K562 (cell line): Measurements from ENCODE around the gene SPTAN1. TPM values are rescaled to one million over a fixed set of nuclear protein-coding genes. Genes with fewer than 3 reads are reported as not detected.

Experiments
- ATAC-seq: fragments of 200-7000 bp; cut with Tn5 transposase; 3 replicates; pipeline ENCODE4 v1.9.1; 2020; ENCODE audit warnings: moderate library complexity
- BruUV-seq: library from RNA; stranded (reverse); fragments of 400-500 nt; replicated peaks from 2 replicates; lab custom pipeline; 2021; lab: Mats Ljungman, UMichigan
- CTCF ChIA-PET: fragments of 300-600 bp; formaldehyde crosslinking; extraction: SDS; loops from one replicate; lab custom pipeline; 2021; ENCODE audit warnings: low intra/inter-chr PET ratio; lab: Yijun Ruan, JAX
- POLR2A ChIA-PET: fragments of 300-600, 350-650 bp; sonication (Branson Sonifier 250); formaldehyde crosslinking; extraction: SDS; loops from one replicate; lab custom pipeline; 2021; ENCODE audit warnings: antibody characterized with exemption, inconsistent platforms; lab: Yijun Ruan, JAX
- DNase-seq, 4 experiments: peaks; one replicate each; pipeline versions ENCODE4 v3.0.0 to v3.0.0-alpha.2; 2011 to 2018; ENCODE audit warnings: low spot score in 3 of 4, mixed read lengths in 3 of 4; ENCODE audit errors: extremely low read depth in 1 of 4
- FAIRE-seq: peaks from 2 replicates; lab custom pipeline; 2011; peaks lifted over from hg19 to GRCh38; lab: Jason Lieb, UNC
- H2AFZ ChIP-seq: 2 replicates; pipeline ENCODE4 v1.6.0; 2011; ENCODE audit warnings: low read depth, low read length, control low read depth, inconsistent platforms
- H3K27ac ChIP-seq: fragments of 200-600 bp; 3 replicates; pipeline ENCODE4 v1.8.0; 2011; ENCODE audit warnings: low read depth, mild to moderate bottlenecking, control low read depth, inconsistent platforms, low read length, moderate library complexity, mixed read lengths; ENCODE audit errors: extremely low read depth
- H3K27me3 ChIP-seq, 2 experiments: fragments of 300-600 bp in 1 of 2; 2 replicates in 1 of 2; 3 replicates in 1 of 2; pipeline versions ENCODE4 v1.6.0 to v1.8.0; 2011; ENCODE audit warnings: inconsistent platforms in 2 of 2, low read length in 2 of 2, mild to moderate bottlenecking in 1 of 2, mixed read lengths in 1 of 2, moderate library complexity in 1 of 2; ENCODE audit not compliant: control insufficient read depth in 2 of 2, insufficient read depth in 2 of 2
- H3K36me3 ChIP-seq: fragments of 300-600 bp; 3 replicates; pipeline ENCODE4 v1.8.0; 2011; ENCODE audit warnings: mild to moderate bottlenecking, low read length, inconsistent platforms; ENCODE audit not compliant: control insufficient read depth, insufficient read depth
- H3K4me1 ChIP-seq, 2 experiments: fragments of 200-600 bp in 1 of 2; replicated peaks in 1 of 2; 2 replicates in 1 of 2; 3 replicates in 1 of 2; pipeline versions ENCODE4 v1.5.1 to v1.8.0; 2011; ENCODE audit warnings: inconsistent platforms in 2 of 2, low read length in 2 of 2, mild to moderate bottlenecking in 1 of 2, mixed read lengths in 1 of 2, moderate library complexity in 1 of 2; ENCODE audit not compliant: control insufficient read depth in 2 of 2, insufficient read depth in 2 of 2
- H3K4me2 ChIP-seq: 2 replicates; pipeline ENCODE4 v1.6.1; 2011; ENCODE audit warnings: low read length, control low read depth, inconsistent platforms, mixed read lengths; ENCODE audit not compliant: insufficient read depth
- H3K4me3 ChIP-seq: fragments of 200-600 bp; sonication (generic), shearing (Covaris generic); 2 replicates; pipeline ENCODE4 v1.5.1; 2016; ENCODE audit warnings: control low read depth, inconsistent platforms
- H3K79me2 ChIP-seq: fragments of 200-600 bp; 3 replicates; pipeline ENCODE4 v1.8.0; 2011; ENCODE audit warnings: low read length, inconsistent platforms; ENCODE audit not compliant: control insufficient read depth, insufficient read depth
- H3K9ac ChIP-seq, 2 experiments: 2 replicates each; pipeline versions ENCODE4 v1.6.0 to v1.6.1; 2011; ENCODE audit warnings: low read depth in 2 of 2, low read length in 2 of 2, control low read depth in 1 of 2, inconsistent platforms in 1 of 2, mild to moderate bottlenecking in 1 of 2, mixed read lengths in 1 of 2; ENCODE audit not compliant: insufficient read depth in 1 of 2
- H3K9me1 ChIP-seq: one replicate; pipeline ENCODE4 v1.6.0; 2011; ENCODE audit warnings: inconsistent platforms, mild to moderate bottlenecking, low read length, moderate library complexity; ENCODE audit not compliant: control insufficient read depth, insufficient read depth
- H3K9me3 ChIP-seq: replicated peaks from 2 replicates; pipeline ENCODE4 v1.5.1; 2011; ENCODE audit warnings: low read depth, low read length, inconsistent platforms; ENCODE audit not compliant: control insufficient read depth, insufficient read depth
- H4K20me1 ChIP-seq: replicated peaks from 2 replicates; pipeline ENCODE4 v1.6.1; 2011; ENCODE audit warnings: low read length, inconsistent platforms, mixed read lengths; ENCODE audit not compliant: control insufficient read depth, insufficient read depth
- CBFA2T2 ChIP-seq: fragments of 450-650 bp; conservative IDR thresholded peaks from 2 replicates; pipeline ENCODE4 v1.6.1; 2017; ENCODE audit warnings: mild to moderate bottlenecking
- CBFA2T3 ChIP-seq: fragments of 450-650 bp; IDR thresholded peaks from 2 replicates; pipeline ENCODE4 v1.6.1; 2017
- CTBP1 ChIP-seq: fragments of 450-650 bp; IDR thresholded peaks from 2 replicates; pipeline ENCODE4 v1.6.1; 2016; ENCODE audit warnings: borderline replicate concordance
- DLX4 ChIP-seq: fragments of 250-450 bp; sonication (Bioruptor Pico); IDR thresholded peaks from 2 replicates; pipeline ENCODE4 v1.6.1; 2021; ENCODE audit warnings: mild to moderate bottlenecking
- ETV1 ChIP-seq: fragments of 450-650 bp; conservative IDR thresholded peaks from 2 replicates; pipeline ENCODE4 v1.6.1; 2016; ENCODE audit warnings: missing genetic modification characterization, control low read depth, low read depth, missing compliant biosample characterization
- KDM1A ChIP-seq, 2 experiments: fragments of 450-650 bp; IDR thresholded peaks; 2 replicates each; pipeline ENCODE4 v1.6.1; 2016; ENCODE audit warnings: mild to moderate bottlenecking in 2 of 2
- MAFK ChIP-seq: IDR thresholded peaks from 2 replicates; pipeline ENCODE4 v1.6.1; 2011; ENCODE audit warnings: low read length, improper control_type of control experiment
- MECOM ChIP-seq: fragments of 250-450 bp; sonication (Bioruptor Pico); IDR thresholded peaks from 2 replicates; pipeline ENCODE4 v1.8.0; 2022; ENCODE audit warnings: inconsistent platforms
- PTRF ChIP-seq: fragments of 450-650 bp; IDR thresholded peaks from 2 replicates; pipeline ENCODE4 v1.6.1; 2016; ENCODE audit warnings: mild to moderate bottlenecking, missing genetic modification characterization, missing compliant biosample characterization
- RNF2 ChIP-seq: sonication (generic); IDR thresholded peaks from 2 replicates; pipeline ENCODE4 v1.6.1; 2016
- TEAD1 ChIP-seq, 2 experiments: fragments of 450-650 bp in 1 of 2; sonication (generic) in 1 of 2; formaldehyde crosslinking; IDR thresholded peaks; 2 replicates each; pipeline versions ENCODE4 v1.4.0 to v1.8.0; 2020 to 2022; ENCODE audit warnings: mild to moderate bottlenecking in 2 of 2, missing genetic modification reagents in 1 of 2
- TEAD4 ChIP-seq, 2 experiments: sonication (generic) in 1 of 2; formaldehyde crosslinking in 1 of 2; IDR thresholded peaks; 2 replicates each; pipeline versions ENCODE4 v1.6.1 to v1.8.0; 2012 to 2022; ENCODE audit warnings: borderline replicate concordance in 1 of 2, inconsistent platforms in 1 of 2, low read length in 1 of 2, mild to moderate bottlenecking in 1 of 2, missing genetic modification reagents in 1 of 2
- ZNF518B ChIP-seq: fragments of 250-450 bp; sonication (Bioruptor Pico); IDR thresholded peaks from 2 replicates; pipeline ENCODE4 v1.5.0; 2021; ENCODE audit warnings: mild to moderate bottlenecking, moderate library complexity
- ZNF740 ChIP-seq, 3 experiments: fragments of 200-800 bp in 1 of 3; sonication (Bioruptor generic) in 1 of 3; sonication (generic) in 1 of 3; formaldehyde crosslinking in 1 of 3; IDR thresholded peaks; 2 replicates each; pipeline versions ENCODE4 v1.6.1 to v1.8.0; 2016 to 2022; ENCODE audit warnings: mild to moderate bottlenecking in 2 of 3, missing compliant biosample characterization in 2 of 3, missing genetic modification characterization in 2 of 3, missing genetic modification reagents in 1 of 3
- WGBS: fragments of 100-300 bp; shearing (Covaris generic); methylation state at CpG from one replicate; pipeline ENCODE4 v1.1.6; 2016; ENCODE audit warnings: low coverage, mixed read lengths; ENCODE audit not compliant: insufficient coverage; ENCODE audit errors: missing lambda C conversion rate; 5-methylcytosine and 5-hydroxymethylcytosine counted together
- in situ Hi-C: fragments of 300-500 bp; cut with MboI; formaldehyde crosslinking; loops from 4 replicates; pipeline ENCODE4 v1.15.0; 2018; ENCODE audit warnings: inconsistent platforms, mixed read lengths
- intact Hi-C: fragments of 100-400 bp; cut with micrococcal nuclease; formaldehyde crosslinking; loops from 2 replicates; pipeline ENCODE4 v1.14.2; 2022
- polyA plus RNA-seq, 8 experiments: library from polyadenylated mRNA; depleted of rRNA in 4 of 8; stranded (reverse) in 5 of 8; unstranded in 3 of 8; fragments of >200 nt; fragmentation: Nextera tagmentation in 2 of 8; fragmentation: Illumina TruSeq in 1 of 8; extraction: Ambion mirVana in 2 of 8; extraction: Trizol in 1 of 8; gene quantifications; 2 replicates each; pipeline versions ENCODE4 v1.2.1 to v1.2.3, GENCODE V29; 2011 to 2014; ENCODE audit warnings: inconsistent platforms in 1 of 8, missing spikeins in 1 of 8
- total RNA-seq, 7 experiments: library from RNA; depleted of rRNA in 6 of 7; stranded (reverse); fragments of >200 nt in 6 of 7; fragmentation: Illumina TruSeq in 2 of 7; extraction: Trizol in 2 of 7; gene quantifications; 2 replicates each; pipeline versions ENCODE4 v1.2.1 to v1.2.3, GENCODE V29; 2011 to 2021; ENCODE audit warnings: low replicate concordance in 1 of 7
- TF ChIP-seq, protein P1 (sequence below): sonication (generic); formaldehyde crosslinking; IDR thresholded peaks from 2 replicates; pipeline ENCODE4 v1.8.0; 2022; ENCODE audit warnings: missing genetic modification reagents, mild to moderate bottlenecking, moderate library complexity, borderline replicate concordance

The SPTAN1 gene
- total and polyA plus RNA-seq, 9 of the 15 experiments (the other 6 are each of a cell fraction or from before 2014, with no cell fraction given), result 1.5 to 13.5 (median 6.8) TPM

- 12% methylated on average over 5 of the region's 5 CpGs for WGBS
- ChIA-PET CTCF (no interaction called here), POLR2A (interaction anchor here (1.4 kb wide), 1 partner anchor 56 kb away, joined by 6 read pairs; no protein-coding TSS in a partner anchor)
- H3K79me2 ChIP-seq, result no peaks in the 10 kb centered on the region
- no peak overlapping the region for H2AFZ ChIP-seq
- intact Hi-C loops (loop anchor here (5.0 to 10.0 kb wide), 3 partner anchors 52 to 190 kb away; partner anchors contain the start of gene GLE1), in situ Hi-C loops (no loop called here)
- BruUV-seq, result no TSS peak
- H3K9me3 ChIP-seq, result no peaks in the 10 kb centered on the region
- no peak overlapping the region for H3K4me3 ChIP-seq
- DNase-seq (peak; percentile 38 to 69 (median 50)), ATAC-seq (no peak), FAIRE-seq (no peak)
- no peak overlapping the region for H3K27ac ChIP-seq
- H3K27me3 ChIP-seq, result peaks cover 4 to 9% of the 10 kb centered on the region in 2 experiments; a peak in 2 of 5 replicates
- H3K4me1 ChIP-seq, result peaks cover 27 to 29% of the 10 kb centered on the region in 2 experiments
- no peaks in the 10 kb centered on the region for H3K36me3 ChIP-seq
- peaks cover 15% of the 10 kb centered on the region for H4K20me1 ChIP-seq
- H3K4me2 ChIP-seq, result no peak overlapping the region
- H3K9ac ChIP-seq, result no peak overlapping the region
- no peaks in the 10 kb centered on the region for H3K9me1 ChIP-seq
- TF ChIP-seq RNF2, result peak; percentile 37; the same call in 1 of the 2 replicates
- no peak for TF ChIP-seq PTRF (tag)
- peak; percentile 73 for TF ChIP-seq TEAD4 (IDR thresholded peaks at IDR 0.05; ENCODE audit: low read length)
- peak; percentile 87; the same call in 1 of the 2 replicates for TF ChIP-seq TEAD4 (CRISPR knock-in tag; IDR thresholded peaks at IDR 0.05; ENCODE audit: borderline replicate concordance)
- peak; percentile 31; the same call in 1 of the 2 replicates for TF ChIP-seq CBFA2T2
- no peak for TF ChIP-seq MECOM (CRISPR knock-in tag)
- TF ChIP-seq CTBP1, result peak; percentile 77
- no peak for TF ChIP-seq ZNF518B (CRISPR knock-in tag)
- no peak for TF ChIP-seq ZNF740 (CRISPR knock-in tag; IDR thresholded peaks at IDR 0.05)
- TF ChIP-seq ZNF740 (tag; IDR thresholded peaks at IDR 0.05), result 0 out of 4 replicates have a peak, but pooled peaks of 1 of the 2 experiments have one; percentile 15
- peak; percentile 80 to 97 for TF ChIP-seq TEAD1 (CRISPR knock-in tag; IDR thresholded peaks at IDR 0.05)
- TF ChIP-seq, protein P1, sequence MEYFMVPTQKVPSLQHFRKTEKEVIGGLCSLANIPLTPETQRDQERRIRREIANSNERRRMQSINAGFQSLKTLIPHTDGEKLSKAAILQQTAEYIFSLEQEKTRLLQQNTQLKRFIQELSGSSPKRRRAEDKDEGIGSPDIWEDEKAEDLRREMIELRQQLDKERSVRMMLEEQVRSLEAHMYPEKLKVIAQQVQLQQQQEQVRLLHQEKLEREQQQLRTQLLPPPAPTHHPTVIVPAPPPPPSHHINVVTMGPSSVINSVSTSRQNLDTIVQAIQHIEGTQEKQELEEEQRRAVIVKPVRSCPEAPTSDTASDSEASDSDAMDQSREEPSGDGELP (CRISPR knock-in tag), result peak; percentile 89
- TF ChIP-seq CBFA2T3, result peak; percentile 56
- peak; percentile 21 to 47; a peak in 2 of 4 replicates for TF ChIP-seq KDM1A (IDR thresholded peaks at IDR 0.05)
- TF ChIP-seq ETV1 (tag), result no peak
- no peak for TF ChIP-seq DLX4
- peak; percentile 26; the same call in 1 of the 2 replicates for TF ChIP-seq MAFK
These were observed 1.9 kb downstream of the SPTAN1 start for GRCh38 chr9:128554155-128554862.
